Keratinocyte (primary cell): ENCODE results near the gene PIK3CB. TPM values are rescaled to one million over a fixed set of nuclear protein-coding genes. Genes with fewer than 3 reads are reported as not detected.

Experiments used
- DNase-seq: peaks from one replicate; pipeline ENCODE4 v3.0.0-alpha.2; 2011; ENCODE audit warnings: low read depth, missing footprints, low spot score
- FAIRE-seq: peaks from 2 replicates; lab custom pipeline; 2011; peaks lifted over from hg19 to GRCh38; lab: Jason Lieb, UNC
- H2AFZ ChIP-seq: 2 replicates; pipeline ENCODE4 v1.6.0; 2012; ENCODE audit warnings: low read length, control low read depth, inconsistent platforms; ENCODE audit not compliant: control insufficient read depth
- H3K27ac ChIP-seq: 2 replicates; pipeline ENCODE4 v1.5.1; 2011; ENCODE audit warnings: low read length; ENCODE audit not compliant: control insufficient read depth, insufficient read depth
- H3K27me3 ChIP-seq: 3 replicates; pipeline ENCODE4 v1.6.0; 2011; ENCODE audit warnings: low read length; ENCODE audit not compliant: control insufficient read depth, insufficient read depth; ENCODE audit errors: extremely low read depth
- H3K36me3 ChIP-seq, 2 experiments: 2 replicates in 1 of 2; 3 replicates in 1 of 2; pipeline ENCODE4 v1.5.1; 2011; ENCODE audit warnings: low read length in 2 of 2, mild to moderate bottlenecking in 1 of 2; ENCODE audit not compliant: control insufficient read depth in 2 of 2, insufficient read depth in 2 of 2; ENCODE audit errors: extremely low read depth in 1 of 2
- H3K4me1 ChIP-seq: 3 replicates; pipeline ENCODE4 v1.5.1; 2011; ENCODE audit warnings: low read length; ENCODE audit not compliant: control insufficient read depth, insufficient read depth; ENCODE audit errors: extremely low read depth
- H3K4me2 ChIP-seq: 3 replicates; pipeline ENCODE4 v1.6.0; 2011; ENCODE audit warnings: low read depth, low read length; ENCODE audit not compliant: control insufficient read depth, insufficient read depth; ENCODE audit errors: extremely low read depth
- H3K4me3 ChIP-seq, 3 experiments: fragments of 200-600 bp in 1 of 3; sonication (generic) in 1 of 3; 2 replicates in 2 of 3; 3 replicates in 1 of 3; pipeline ENCODE4 v1.5.1; 2011 to 2016; ENCODE audit warnings: low read length in 3 of 3, mild to moderate bottlenecking in 3 of 3, control low read depth in 2 of 3, inconsistent platforms in 1 of 3, low read depth in 1 of 3, mixed read lengths in 1 of 3, mixed run types in 1 of 3, moderate library complexity in 1 of 3; ENCODE audit not compliant: control insufficient read depth in 2 of 3, insufficient read depth in 2 of 3; ENCODE audit errors: extremely low read depth in 1 of 3
- H3K79me2 ChIP-seq: 2 replicates; pipeline ENCODE4 v1.6.0; 2012; ENCODE audit warnings: low read length; ENCODE audit not compliant: control insufficient read depth, insufficient read depth
- H3K9ac ChIP-seq: 3 replicates; pipeline ENCODE4 v1.6.0; 2011; ENCODE audit warnings: low read length; ENCODE audit not compliant: control insufficient read depth, insufficient read depth; ENCODE audit errors: extremely low read depth
- H3K9me1 ChIP-seq: 3 replicates; pipeline ENCODE4 v1.6.0; 2011; ENCODE audit warnings: low read length; ENCODE audit not compliant: control insufficient read depth, insufficient read depth; ENCODE audit errors: extremely low read depth
- H3K9me3 ChIP-seq: 2 replicates; pipeline ENCODE4 v1.5.1; 2012; ENCODE audit warnings: low read depth, low read length; ENCODE audit not compliant: control insufficient read depth
- H4K20me1 ChIP-seq: 3 replicates; pipeline ENCODE4 v1.6.0; 2011; ENCODE audit warnings: low read length; ENCODE audit not compliant: control insufficient read depth, insufficient read depth; ENCODE audit errors: extremely low read depth
- EZH2 ChIP-seq: IDR thresholded peaks from one replicate; pipeline ENCODE4 v1.6.1; 2012; ENCODE audit warnings: inconsistent platforms, mild to moderate bottlenecking, low read length, moderate library complexity
- dilution Hi-C: fragments of 300-500 bp; cut with MboI; formaldehyde crosslinking; loops from one replicate; pipeline ENCODE4 v1.7.0; 2020; ENCODE audit warnings: low sequenced_read_pairs; ENCODE audit not compliant: extremely low pct_ligation_motif_present
- polyA plus RNA-seq, 5 experiments: library from polyadenylated mRNA; depleted of rRNA in 3 of 5; stranded (reverse) in 3 of 5; stranded (forward) in 1 of 5; unstranded in 1 of 5; fragments of >200 nt; gene quantifications; 1 replicate in 1 of 5; 2 replicates in 3 of 5; 3 replicates in 1 of 5; pipeline versions ENCODE4 v1.2.1 to v1.2.3, GENCODE V29; 2011 to 2012; ENCODE audit warnings: missing spikeins in 2 of 5, low read depth in 1 of 5, low replicate concordance in 1 of 5
- TF ChIP-seq, protein P1 (sequence below), 3 experiments: IDR thresholded peaks in 1 of 3; conservative IDR thresholded peaks in 1 of 3; optimal IDR thresholded peaks in 1 of 3; 2 replicates in 2 of 3; 3 replicates in 1 of 3; pipeline versions ENCODE3 to v1.5.1; 2011; ENCODE audit warnings: low read length in 3 of 3, mild to moderate bottlenecking in 3 of 3, moderate library complexity in 2 of 3, control low read depth in 1 of 3, inconsistent platforms in 1 of 3; ENCODE audit not compliant: insufficient read depth in 2 of 3; ENCODE audit errors: extremely low read depth in 1 of 3

PIK3CB gene
- polyA plus RNA-seq, 1 donor (not counting 4 experiments of a cell fraction or from before 2014, with no cell fraction given) = 19.9 TPM

DNA sequence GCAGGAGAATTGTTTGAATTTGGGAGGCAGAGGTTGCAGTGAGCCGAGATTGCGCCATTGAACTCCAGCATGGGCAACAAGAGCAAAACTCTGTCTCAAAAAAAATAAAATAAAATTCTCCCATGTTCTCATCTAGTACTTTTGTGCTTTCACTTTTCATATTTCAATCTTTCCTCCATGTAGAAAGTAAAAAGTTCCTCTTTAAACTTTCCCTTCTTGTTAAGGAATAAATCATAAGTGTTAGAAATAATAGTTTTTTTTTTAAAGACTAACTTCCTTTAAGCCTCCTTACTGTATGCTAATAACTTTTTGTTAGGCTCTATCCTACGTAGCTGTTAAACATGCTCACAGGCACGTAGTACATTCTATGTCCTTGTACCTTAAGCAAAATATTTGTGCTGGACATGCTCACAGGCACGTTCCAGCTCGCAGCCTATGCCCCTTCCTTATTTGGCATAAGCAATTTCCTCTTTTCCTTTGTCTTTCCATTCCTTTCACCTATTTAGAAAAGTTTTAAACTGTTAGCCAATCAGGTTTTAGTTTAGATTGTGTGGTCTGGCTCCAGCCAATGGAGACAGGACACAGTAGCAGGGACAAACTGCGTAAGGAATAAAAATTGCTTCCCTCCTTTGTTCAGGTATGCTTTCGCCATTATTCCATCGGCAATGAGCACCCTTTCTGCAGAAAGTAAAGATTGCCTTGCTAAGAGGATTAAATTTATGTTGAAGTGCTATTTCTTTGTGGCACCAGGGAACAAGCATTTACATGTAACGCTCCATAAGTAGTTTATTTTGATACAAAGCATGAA is 38.9 kb upstream of the PIK3CB start:
- no peaks in the 10 kb centered on the region for H3K9me1 ChIP-seq
- H3K27ac ChIP-seq = no peak overlapping the region
- no peak overlapping the region for H3K4me2 ChIP-seq
- H3K9ac ChIP-seq = no peak overlapping the region
- peaks cover 5% of the 10 kb centered on the region for H3K9me3 ChIP-seq
- no peak overlapping the region for H2AFZ ChIP-seq
- DNase-seq (no peak), FAIRE-seq (peak; percentile 39)
- dilution Hi-C loops = no loop called here
- H4K20me1 ChIP-seq = no peaks in the 10 kb centered on the region
- H3K36me3 ChIP-seq = no peaks in the 10 kb centered on the region
- H3K4me3 ChIP-seq = no peak overlapping the region
- no peaks in the 10 kb centered on the region for H3K79me2 ChIP-seq
- no peak for TF ChIP-seq EZH2
- TF ChIP-seq, protein P1, sequence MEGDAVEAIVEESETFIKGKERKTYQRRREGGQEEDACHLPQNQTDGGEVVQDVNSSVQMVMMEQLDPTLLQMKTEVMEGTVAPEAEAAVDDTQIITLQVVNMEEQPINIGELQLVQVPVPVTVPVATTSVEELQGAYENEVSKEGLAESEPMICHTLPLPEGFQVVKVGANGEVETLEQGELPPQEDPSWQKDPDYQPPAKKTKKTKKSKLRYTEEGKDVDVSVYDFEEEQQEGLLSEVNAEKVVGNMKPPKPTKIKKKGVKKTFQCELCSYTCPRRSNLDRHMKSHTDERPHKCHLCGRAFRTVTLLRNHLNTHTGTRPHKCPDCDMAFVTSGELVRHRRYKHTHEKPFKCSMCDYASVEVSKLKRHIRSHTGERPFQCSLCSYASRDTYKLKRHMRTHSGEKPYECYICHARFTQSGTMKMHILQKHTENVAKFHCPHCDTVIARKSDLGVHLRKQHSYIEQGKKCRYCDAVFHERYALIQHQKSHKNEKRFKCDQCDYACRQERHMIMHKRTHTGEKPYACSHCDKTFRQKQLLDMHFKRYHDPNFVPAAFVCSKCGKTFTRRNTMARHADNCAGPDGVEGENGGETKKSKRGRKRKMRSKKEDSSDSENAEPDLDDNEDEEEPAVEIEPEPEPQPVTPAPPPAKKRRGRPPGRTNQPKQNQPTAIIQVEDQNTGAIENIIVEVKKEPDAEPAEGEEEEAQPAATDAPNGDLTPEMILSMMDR (optimal IDR thresholded peaks at IDR 0.05 in 1 of 3, IDR thresholded peaks at IDR 0.05 in 1 of 3, conservative IDR thresholded peaks at IDR 0.05 in 1 of 3; ENCODE audit: extremely low read depth in 1 of 3, insufficient read depth in 2 of 3, low read length in 3 of 3) = no peak
- H3K4me1 ChIP-seq = peaks cover 10% of the 10 kb centered on the region
- H3K27me3 ChIP-seq = no peaks in the 10 kb centered on the region

DNA sequence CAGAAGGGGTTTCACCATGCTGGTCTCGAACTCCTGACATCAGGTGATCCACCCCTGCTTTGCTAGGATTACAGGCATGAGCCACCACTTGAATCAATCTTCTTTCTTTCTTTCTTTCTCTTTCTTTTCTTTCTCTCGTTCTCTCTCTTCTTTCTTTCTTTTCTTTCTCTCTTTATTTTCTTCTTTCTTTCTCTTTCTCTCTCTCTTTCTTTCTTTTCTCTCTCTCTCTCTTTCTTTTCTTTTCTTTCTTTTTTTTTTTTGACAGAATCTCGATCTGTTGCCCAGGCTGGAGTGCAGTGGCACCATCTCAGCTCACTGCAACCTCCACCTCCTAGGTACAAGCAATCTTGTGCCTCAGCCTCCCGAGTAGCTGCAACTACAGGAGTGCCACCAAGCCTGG is 37.9 kb upstream of the PIK3CB start:
- no peak for TF ChIP-seq EZH2
- TF ChIP-seq, protein P1 (optimal IDR thresholded peaks at IDR 0.05 in 1 of 3, IDR thresholded peaks at IDR 0.05 in 1 of 3, conservative IDR thresholded peaks at IDR 0.05 in 1 of 3; ENCODE audit: extremely low read depth in 1 of 3, insufficient read depth in 2 of 3, low read length in 3 of 3) = no peak
- DNase-seq (no peak), FAIRE-seq (no peak)
- H3K79me2 ChIP-seq = no peaks in the 10 kb centered on the region
- no peaks in the 10 kb centered on the region for H3K36me3 ChIP-seq
- no peak overlapping the region for H3K4me2 ChIP-seq
- H3K4me3 ChIP-seq = no peak overlapping the region
- no peak overlapping the region for H3K27ac ChIP-seq
- no peak overlapping the region for H2AFZ ChIP-seq
- no peaks in the 10 kb centered on the region for H4K20me1 ChIP-seq
- no peak overlapping the region for H3K9ac ChIP-seq
- dilution Hi-C loops = no loop called here
- H3K4me1 ChIP-seq = peaks cover 9% of the 10 kb centered on the region
- no peaks in the 10 kb centered on the region for H3K27me3 ChIP-seq
- H3K9me1 ChIP-seq = no peaks in the 10 kb centered on the region
- H3K9me3 ChIP-seq = peaks cover 5% of the 10 kb centered on the region
